NCI-H82 treated with DMSO at 0.1 percent for 48 hours (cell line): ENCODE measurements around the gene ZNRD2.

Experiments
- DNase-seq: peaks from one replicate; lab custom pipeline; 2025; ENCODE audit not compliant: unreplicated experiment; lab: John Stamatoyannopoulos, UW

Gene ZNRD2

DNA sequence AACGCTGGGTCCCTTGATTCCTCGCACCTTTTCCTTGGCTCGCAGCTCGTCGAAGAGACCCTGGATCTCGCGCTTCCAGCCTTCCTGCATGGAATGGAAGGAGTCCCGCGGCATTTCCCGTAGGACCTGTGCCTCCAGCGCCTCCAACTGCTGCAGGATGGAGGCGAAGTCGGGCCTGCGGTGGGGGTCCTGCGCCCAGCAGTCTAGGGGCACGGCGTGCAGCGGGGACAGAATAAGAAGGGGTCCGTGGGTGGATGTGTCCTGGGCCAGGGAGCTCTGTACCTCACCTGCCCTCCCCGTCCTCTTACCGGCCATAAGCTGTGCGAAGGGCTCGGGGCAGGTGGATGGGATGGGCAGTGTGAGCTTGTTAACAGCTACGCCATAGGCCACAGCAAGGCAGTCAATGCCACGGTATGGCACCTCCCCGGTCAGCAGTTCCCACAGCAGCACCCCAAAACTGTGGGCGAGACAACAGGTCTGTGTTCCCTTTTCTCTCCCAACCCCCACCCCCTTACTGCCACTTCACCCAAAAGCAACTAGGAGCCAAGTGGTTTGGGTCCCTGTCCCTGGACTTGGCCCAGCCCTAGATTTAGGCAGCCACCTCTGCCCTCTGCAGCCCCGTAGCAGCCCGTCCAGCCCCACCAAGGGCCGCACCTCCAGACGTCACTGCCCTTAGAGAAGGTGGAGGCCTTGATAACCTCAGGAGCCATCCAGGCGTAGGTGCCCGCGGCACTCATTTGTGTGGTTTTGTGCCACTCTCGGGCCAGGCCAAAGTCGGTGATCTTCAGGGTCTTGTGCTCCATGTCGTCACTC is 37.5 kb downstream of the ZNRD2 start:
- no peak for DNase-seq

DNA sequence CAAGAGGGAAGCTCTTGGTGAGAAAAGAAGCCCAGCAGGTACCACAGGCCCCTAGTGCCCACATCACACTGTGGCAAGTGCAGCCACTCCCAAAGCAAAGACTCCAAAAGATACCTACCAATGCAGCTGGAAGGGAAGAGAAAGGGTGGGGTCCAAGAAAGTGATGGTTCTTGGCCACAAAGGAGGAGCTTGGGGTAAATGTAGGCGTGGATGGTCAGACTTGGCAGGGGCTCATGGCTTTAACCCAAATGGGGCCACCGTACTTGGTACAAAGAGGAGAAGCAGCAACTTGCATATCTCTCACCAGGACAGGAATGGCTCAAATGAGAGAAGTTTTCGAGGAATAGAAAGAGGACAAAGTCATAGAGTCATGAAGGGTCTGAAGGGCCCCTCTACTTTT is 39.0 kb downstream of the ZNRD2 start:
- no peak for DNase-seq

DNA sequence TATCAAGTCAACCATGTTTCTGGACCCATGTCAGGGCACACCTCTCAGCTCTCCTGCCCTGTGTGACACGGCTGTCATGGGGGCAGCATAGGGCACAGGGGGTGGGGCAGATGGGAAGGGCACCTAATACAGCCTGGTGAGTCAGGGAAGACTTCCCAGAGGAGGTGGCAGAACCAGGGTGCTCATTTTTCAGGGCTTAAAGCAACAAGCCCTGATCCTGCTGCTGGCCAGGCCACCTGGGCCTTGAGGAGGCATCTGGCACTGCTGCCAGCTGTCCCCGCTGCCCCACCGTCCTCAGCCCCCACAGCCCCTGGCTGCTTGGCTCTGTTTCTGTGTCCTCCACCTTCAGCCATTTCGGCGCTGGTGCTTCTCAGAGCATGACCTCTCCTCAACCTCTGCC is 39.4 kb downstream of the ZNRD2 start:
- DNase-seq = no peak

DNA sequence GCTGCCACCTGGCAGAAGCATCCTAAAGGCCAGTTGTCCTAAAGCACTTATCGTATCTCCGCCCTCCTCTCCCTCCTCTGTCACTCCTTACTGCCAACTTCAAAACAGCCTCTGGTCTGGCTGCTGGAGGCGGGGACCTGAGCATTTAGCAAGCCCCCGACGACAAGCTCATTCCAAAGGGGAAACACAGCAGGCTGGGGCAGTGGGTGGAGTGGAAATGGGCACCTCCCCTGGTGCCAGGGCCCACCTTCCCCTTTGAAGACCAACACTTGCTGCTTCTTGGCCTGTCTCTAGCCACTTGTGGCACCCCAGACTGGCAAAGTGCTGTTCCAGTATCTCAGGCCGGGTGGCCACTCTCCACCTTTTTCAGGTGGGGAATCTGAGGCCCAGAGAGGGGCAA is 40.1 kb downstream of the ZNRD2 start:
- no peak for DNase-seq

DNA sequence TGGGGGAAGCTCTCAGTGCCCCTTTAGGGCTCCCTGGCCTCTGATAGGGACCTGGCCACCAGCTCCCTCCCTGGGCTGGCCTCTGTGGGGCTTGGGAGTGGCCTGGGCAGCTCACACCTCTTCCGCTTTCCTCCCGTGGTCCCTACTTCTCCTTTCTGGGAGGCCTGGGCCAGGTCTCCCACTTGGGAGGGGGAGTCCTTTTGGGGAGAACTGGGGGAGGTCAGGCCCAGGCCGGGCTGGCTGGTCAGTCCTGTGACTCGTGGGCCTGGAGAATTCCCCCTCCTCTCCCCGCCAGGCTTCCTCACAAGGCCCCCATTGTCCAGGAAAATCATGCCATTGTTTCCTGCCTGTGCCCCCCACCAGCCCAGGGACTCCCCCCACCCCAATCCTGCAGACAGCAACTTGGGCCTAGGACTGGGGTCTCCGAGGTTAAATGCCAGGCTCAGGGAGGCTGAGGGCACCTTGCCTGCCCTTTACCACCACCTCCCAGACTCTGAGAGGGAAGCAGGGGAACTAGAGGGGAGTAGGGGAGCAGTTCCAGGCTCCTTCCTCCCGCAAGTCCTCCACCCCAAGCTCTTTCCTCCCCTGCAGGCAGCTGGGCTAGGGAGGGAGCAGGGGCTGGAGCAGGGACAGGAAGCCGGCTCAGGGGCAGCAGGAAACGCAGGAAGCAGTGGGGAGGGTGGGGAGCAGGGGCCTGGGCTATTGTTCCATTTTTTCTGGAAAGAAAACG is 40.9 kb downstream of the ZNRD2 start:
- no peak for DNase-seq

DNA sequence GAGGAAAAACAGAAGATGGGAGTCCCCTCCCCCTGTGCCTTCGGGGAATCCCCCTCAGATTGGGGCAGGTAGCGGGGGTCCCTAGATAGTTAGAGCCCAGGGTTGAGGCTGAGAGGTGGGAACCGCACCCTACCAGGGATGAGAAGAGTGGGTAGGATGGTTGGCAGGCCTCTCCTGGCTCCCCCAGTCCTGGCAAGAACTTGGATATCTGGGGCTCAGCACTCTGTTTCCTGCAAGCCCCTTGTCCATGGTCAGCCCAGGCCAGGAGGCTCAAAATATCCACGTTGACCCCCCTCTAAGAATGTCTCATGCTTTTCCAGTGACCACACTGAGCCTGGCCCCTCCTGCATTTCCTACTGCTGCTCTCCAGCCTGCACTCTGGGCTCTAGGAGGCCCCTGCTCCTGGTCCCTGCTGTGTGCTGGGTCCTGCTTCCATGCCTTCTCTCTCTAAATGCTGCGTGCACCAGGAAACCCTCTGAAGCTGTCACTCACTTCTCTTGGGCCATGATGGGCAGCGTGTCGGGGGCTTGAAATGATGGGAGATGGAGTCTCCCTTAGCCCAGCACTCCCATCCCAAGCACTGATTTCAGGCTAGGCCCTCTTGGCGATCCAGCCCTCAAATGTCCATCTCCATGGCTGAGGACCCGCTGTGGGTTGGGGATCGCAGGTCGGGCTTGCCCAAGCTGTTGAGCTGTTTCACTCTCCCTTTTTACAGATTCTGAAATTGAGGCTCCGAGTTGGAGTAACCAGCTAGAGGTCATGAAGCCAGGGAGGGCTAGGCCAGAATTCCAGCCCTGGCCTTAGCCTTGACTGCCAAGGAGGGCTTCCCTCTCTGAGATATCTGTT is 41.7 kb downstream of the ZNRD2 start:
- no peak for DNase-seq

DNA sequence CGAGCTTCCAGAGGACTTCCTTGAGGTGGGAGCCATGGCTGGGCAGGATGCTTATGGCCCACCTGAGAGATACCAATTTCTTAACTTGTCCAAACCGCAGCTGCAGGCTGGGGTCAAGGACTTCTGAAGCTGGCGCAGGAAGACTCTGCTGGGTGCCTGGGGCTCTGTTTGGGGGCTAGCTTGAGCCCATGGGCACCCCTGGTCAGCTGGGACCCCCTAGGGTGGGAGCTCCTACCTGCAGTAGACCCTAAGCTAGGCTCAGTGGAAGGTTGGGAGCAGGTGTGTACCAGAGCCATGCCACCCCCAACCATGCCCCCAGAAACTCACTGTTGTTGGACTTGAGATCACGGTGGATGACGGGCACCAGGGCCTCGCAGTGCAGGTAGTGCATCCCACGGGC is 42.4 kb downstream of the ZNRD2 start:
- no peak for DNase-seq

DNA sequence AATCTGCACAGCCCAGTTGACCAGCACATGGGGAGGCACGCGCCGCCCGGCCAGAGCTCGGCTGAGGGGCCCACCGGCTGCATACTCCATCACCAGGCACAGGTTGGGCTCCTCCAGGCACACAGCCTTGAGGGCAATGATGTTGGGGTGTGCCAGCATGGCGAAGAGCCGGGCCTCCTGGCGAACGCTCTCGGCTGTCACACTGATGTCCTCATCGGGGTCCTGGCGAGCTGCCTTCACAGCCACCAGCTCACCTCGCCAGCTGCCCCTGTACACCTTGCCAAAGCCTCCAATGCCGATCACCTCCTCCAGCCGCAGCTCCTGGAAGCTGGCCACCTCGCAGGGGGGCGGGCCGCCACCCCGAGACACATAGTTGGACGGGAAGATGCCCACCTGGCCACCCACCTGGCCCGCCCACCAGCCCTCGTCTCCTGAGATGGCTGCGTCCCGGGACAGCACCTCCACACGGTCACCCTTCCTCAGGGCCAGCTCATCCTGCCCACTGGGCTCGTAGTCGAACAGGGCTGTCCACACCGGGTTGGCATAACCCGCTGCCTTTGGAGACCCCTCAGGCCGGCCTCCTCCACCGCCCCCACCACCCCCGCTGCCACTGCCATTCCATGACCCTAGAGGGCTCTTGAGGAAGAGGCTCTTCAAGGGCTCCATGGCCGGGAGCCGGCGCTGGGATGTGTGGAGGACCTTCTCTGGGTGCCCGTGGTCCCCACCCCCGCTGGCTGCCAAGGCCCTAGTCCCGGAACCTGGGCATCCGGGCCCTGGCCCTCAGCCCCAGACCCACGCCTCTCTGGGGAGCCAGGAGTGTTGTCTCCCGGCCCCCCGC is 43.0 kb downstream of the ZNRD2 start:
- DNase-seq = no peak

DNA sequence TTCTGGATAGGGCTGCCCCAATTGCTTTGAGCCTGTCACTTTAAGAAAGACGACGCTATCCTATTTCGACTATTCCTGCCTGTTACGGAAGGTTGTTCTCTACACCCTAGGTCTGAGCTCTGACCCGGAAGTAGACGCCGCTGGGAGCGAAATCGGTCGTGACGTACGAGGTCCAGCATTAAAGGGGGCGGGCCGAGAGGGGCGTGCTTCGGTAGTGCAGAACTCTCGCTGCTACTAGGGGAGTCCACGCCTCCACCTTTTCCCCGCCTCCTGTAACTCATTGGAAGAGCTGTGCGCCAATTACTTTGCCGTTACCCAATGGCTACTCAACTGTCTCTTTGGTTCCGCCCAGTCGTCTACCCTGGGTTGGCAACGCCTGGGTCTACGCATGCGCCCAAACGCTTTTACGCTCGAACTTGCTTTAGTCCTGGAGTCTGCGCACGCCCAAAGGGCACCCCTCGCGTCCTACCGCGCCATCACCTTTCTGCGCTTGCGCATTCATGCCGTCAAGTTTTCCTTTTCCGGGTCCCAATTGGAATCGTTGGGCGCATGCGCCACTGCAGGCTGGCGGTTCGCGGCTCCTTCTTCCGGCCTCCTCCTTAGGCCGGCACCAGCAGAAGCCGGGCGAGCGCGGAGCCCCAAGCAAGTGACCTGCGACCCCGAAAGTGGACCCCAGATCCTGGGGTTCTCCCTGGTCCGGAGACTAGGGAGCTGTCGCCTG is 45.1 kb downstream of the ZNRD2 start, which contains the start of gene PCNX3:
Gene PCNX3 (plus strand): TSS at position 548 of the 721 bp plus-strand sequence. CDS start 536 bp downstream, outside the sequence.
- peak; percentile 98 for DNase-seq

DNA sequence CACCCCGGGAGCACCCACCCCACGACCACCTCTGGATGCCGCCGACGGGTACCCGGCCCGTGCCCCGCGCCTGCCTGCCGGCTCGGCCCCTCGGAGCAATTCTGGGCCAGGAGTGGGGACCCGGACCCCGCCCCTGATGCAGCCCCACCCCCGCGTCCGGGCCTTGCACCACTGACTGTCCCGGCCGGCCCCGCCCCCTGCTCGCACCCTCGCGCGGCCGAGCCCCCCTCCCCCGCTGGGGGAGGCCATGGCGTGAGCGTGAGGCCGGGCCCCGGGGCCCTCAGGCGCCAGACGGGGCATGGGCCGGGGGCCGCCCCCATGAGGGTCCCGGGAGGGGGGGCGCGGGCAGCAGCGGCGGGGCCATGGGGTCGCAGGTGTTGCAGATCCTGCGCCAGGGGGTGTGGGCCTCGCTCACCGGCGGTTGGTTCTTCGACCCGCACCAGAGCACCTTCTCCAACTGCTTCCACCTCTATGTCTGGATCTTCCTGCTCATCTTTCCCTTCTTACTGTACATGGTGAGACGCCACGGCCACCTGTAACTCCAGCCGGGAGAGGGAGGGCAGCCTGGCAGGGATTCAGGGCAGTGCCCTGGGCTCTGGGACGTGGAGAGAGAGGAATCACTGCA is 45.8 kb downstream of the ZNRD2 start:
- no peak for DNase-seq

DNA sequence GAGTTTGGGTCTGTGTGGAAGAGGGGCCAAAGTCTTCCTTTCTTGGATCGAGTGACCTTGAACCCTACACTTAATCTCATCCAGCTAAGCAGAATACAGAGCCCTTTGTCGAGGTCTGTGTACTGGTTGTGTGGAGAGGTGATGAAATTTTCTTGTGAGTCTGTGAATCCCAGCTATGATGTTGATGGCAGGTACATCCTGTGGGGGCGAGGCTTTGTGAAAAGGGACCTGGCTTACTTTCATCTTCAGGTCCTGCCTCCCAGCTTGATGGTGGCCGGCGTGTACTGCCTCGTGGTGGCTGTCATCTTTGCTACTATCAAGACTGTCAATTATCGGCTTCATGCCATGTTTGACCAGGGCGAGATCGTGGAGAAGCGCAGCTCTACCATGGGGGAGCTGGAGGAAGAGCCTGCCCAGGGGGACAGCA is 46.3 kb downstream of the ZNRD2 start:
- no peak for DNase-seq

DNA sequence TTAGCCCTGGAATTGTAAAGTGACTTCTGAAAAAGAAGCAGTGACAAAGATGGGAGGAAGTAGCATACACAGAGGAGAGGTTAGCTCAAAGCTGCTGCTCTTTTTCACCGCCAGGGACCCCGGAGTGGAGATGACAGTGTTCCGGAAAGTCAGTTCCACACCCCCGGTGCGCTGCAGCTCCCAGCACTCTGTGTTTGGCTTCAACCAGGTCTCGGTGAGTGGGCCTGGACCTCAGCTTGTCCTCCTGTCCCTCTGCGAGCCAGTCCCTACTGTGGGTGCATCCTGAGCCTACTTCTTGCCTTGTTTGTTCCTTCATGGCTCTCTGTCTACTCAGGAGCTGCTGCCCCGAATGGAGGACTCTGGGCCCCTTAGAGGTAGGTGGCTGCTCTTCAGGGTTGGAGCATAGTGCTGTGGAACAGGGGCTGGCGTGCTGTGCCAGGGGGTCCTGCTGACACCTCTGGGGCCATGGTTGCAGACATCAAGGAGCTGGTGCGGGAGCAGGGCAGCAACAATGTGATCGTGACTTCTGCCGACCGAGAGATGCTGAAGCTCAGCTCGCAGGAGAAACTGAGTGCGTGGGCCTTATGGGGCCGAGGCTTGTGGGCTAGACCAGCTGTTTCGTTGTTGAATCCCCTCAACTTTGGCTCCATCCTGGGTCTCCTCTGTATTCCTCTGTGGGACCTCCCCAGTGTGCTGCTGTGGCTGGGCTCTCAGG is 47.0 kb downstream of the ZNRD2 start:
- no peak for DNase-seq

DNA sequence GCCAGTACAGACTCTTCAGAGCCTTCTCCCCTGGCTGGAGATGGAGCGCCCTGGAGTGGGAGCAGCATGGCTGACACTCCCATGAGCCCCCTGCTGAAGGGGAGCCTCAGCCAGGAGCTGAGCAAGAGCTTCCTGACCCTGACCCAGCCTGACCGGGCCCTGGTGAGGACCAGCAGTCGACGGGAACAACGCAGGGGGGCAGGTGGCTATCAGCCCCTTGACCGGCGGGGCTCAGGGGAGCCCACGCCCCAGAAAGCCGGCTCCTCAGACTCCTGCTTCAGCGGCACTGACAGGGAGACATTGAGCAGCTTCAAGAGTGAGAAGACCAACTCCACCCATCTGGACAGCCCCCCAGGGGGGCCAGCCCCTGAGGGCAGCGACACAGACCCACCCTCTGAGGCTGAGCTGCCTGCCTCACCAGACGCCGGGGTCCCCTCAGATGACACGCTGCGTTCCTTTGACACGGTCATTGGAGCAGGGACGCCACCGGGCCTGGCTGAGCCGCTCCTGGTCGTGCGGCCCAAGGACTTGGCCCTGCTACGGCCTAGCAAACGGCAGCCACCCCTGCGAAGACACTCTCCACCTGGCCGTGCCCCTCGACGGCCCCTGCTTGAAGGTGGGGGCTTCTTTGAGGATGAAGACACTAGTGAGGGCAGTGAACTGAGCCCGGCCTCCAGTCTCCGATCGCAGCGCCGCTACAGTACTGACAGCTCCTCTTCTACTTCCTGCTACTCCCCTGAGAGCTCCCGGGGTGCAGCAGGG is 47.9 kb downstream of the ZNRD2 start:
- DNase-seq = no peak

DNA sequence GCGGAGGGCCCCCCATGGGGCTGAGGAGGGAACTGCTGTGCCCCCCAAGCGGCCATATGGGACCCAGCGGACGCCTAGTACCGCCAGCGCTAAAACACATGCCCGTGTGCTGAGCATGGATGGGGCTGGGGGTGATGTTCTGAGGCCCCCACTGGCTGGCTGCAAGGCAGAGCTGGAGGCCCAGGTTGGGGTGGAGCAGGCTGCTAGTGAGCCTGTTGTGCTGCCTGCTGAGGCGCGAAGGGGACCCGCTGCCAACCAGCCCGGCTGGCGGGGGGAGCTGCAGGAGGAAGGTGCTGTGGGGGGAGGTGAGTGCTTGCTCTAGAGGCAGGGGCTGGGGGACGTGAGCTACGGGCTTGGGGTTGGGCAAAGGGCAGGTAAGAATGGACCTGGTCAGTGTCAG is 48.5 kb downstream of the ZNRD2 start:
- no peak for DNase-seq

DNA sequence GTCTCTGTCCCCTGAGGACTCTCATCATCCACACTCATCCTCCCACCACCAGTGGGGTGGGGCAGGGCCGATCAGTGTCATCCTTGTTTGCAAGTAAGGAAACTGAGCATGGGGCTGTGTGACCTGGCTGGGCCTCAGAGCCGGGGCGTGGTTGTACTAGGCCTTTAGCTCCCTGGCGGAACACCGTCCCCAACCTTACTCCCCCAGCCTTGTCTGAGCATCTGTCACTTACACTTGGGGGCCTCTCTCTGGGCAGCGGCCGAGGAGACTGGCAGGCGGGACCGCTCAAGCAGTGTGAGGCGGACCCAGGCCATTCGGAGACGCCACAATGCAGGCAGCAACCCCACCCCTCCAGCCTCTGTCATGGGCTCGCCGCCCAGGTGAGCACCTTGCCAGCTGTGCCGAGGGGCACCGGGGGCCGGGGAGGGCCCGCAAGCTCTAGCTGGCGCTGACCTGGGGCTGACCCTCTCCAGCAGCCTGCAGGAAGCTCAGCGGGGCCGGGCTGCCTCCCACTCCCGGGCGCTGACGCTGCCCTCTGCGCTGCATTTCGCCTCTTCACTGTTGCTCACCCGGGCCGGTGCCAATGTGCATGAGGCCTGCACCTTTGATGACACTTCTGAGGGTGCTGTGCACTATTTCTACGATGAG is 49.1 kb downstream of the ZNRD2 start:
- DNase-seq = no peak

DNA sequence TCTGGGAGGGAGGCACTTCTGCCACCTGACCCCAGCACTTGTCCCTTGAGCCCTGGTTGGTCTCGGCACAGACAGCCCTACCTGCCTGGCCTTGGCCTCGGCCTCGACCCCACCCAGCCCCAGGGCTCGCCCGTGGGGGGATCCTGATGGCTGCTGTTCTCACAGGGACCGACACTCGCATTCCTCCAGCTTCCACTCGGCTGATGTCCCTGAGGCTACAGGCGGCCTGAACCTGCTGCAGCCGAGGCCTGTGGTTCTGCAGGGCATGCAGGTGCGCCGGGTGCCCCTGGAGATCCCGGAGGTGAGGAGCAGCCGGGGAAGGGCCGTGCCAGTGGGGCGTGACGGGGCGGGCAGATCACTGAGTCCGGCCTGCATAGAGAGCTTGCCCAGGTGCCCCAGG is 50.4 kb downstream of the ZNRD2 start:
- no peak for DNase-seq

DNA sequence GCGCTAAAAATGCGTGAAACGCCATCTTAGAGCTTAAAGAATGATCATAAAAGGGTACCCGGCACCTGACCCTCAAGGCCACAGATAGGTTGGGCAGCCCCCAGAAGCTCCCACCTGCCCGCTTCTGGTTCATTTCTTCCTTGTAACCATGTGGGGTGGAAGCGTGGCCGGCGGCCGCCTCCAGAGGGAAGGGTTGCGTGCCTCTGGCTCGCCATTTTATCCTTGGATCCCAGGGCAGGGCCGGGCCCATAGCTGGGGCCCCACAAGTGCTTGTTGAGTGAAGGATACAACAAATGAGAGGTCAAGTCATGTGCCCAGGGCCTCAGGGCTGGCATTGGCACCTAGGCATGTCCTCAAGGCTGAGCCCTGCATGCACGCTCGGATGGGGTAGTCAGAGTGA is 51.2 kb downstream of the ZNRD2 start:
- no peak for DNase-seq
